ENCODE measurements around the gene PAF1.

Gene PAF1

GRCh38 chr19:39405958-39406655 is 15.2 kb upstream of the PAF1 start:
- DNase-seq (ENCODE audit: low read depth in 2 of 2), result peak; percentile 76 to 79

GRCh38 chr19:39405261-39405957 is 14.5 kb upstream of the PAF1 start:
- no peak for DNase-seq (ENCODE audit: low read depth in 2 of 2)

- DNase-seq (ENCODE audit: low read depth in 2 of 2), result peak; percentile 93 to 94
These were observed 12.7 kb upstream of the PAF1 start for GRCh38 chr19:39403331-39404312.

GRCh38 chr19:39402346-39403300 is 11.7 kb upstream of the PAF1 start:
- peak; percentile 76 for DNase-seq (ENCODE audit: low read depth in 2 of 2)

GRCh38 chr19:39401549-39402345 is 10.8 kb upstream of the PAF1 start:
- peak in 1 of 2 donors; percentile 63 for DNase-seq (ENCODE audit: low read depth in 2 of 2)

- DNase-seq (ENCODE audit: low read depth in 2 of 2), result no peak
These were observed 10.2 kb upstream of the PAF1 start for GRCh38 chr19:39401070-39401548.

- no peak for DNase-seq (ENCODE audit: low read depth in 2 of 2)
These were observed 9.2 kb upstream of the PAF1 start for GRCh38 chr19:39400061-39400460.

- no peak for DNase-seq (ENCODE audit: low read depth in 2 of 2)
These were observed 8.8 kb upstream of the PAF1 start for GRCh38 chr19:39399668-39400050.

- DNase-seq (ENCODE audit: low read depth in 2 of 2), result no peak
These were observed 7.5 kb upstream of the PAF1 start for GRCh38 chr19:39398297-39398864.

- peak; percentile 89 to 95 for DNase-seq (ENCODE audit: low read depth in 2 of 2)
These were observed 6.7 kb upstream of the PAF1 start for GRCh38 chr19:39397360-39398296.

- DNase-seq (ENCODE audit: low read depth in 2 of 2), result peak in 1 of 2 donors; percentile 59
These were observed 505 bp downstream of the PAF1 start for GRCh38 chr19:39390451-39390750.

- no peak for DNase-seq (ENCODE audit: low read depth in 2 of 2)
These were observed 1.1 kb downstream of the PAF1 start for GRCh38 chr19:39389631-39390414.

GRCh38 chr19:39388657-39389056 is 2.2 kb downstream of the PAF1 start:
- DNase-seq (ENCODE audit: low read depth in 2 of 2), result no peak

GRCh38 chr19:39386557-39386956 is 4.3 kb downstream of the PAF1 start:
- DNase-seq (ENCODE audit: low read depth in 2 of 2), result no peak

GRCh38 chr19:39385629-39386411 is 5.1 kb downstream of the PAF1 start:
- DNase-seq (ENCODE audit: low read depth in 2 of 2), result no peak

GRCh38 chr19:39384839-39385568 is 5.9 kb downstream of the PAF1 start:
- no peak for DNase-seq (ENCODE audit: low read depth in 2 of 2)

Measured in stimulated activated CD8-positive, alpha-beta memory T cell treated with anti-CD3 and anti-CD28 coated beads, Interleukin-7, amount 100 ng/mL, for 1 hour (primary cell).